Mesendoderm (in vitro differentiated cells): ENCODE measurements around the gene SEMA3F.

Source experiments
- DNase-seq: peaks from one replicate; pipeline ENCODE4 v3.0.0; 2013
- H2AK5ac ChIP-seq: 2 replicates; pipeline ENCODE4 v1.6.1; 2013; ENCODE audit warnings: low read length, inconsistent platforms
- H2BK120ac ChIP-seq: 2 replicates; pipeline ENCODE4 v1.6.1; 2013; ENCODE audit warnings: low read depth, mild to moderate bottlenecking, low read length, moderate library complexity, mixed read lengths
- H2BK15ac ChIP-seq: replicated peaks from 2 replicates; pipeline ENCODE4 v1.6.1; 2013; ENCODE audit warnings: low read depth, mild to moderate bottlenecking, moderate library complexity
- H2BK5ac ChIP-seq: 2 replicates; pipeline ENCODE4 v1.6.1; 2013; ENCODE audit warnings: low read length, inconsistent platforms
- H3K18ac ChIP-seq: 2 replicates; pipeline ENCODE4 v1.6.1; 2013; ENCODE audit warnings: mild to moderate bottlenecking, low read length, mixed read lengths
- H3K23ac ChIP-seq: one replicate; pipeline ENCODE4 v1.6.1; 2013; ENCODE audit warnings: low read length
- H3K27ac ChIP-seq: 2 replicates; pipeline ENCODE4 v1.5.1; 2013; ENCODE audit warnings: low read depth, mild to moderate bottlenecking, inconsistent platforms, low read length, moderate library complexity
- H3K27me3 ChIP-seq: 2 replicates; pipeline ENCODE4 v1.6.1; 2013; ENCODE audit warnings: low read length, control low read depth, mild to moderate bottlenecking, inconsistent platforms; ENCODE audit not compliant: insufficient read depth, poor library complexity
- H3K36me3 ChIP-seq: 2 replicates; pipeline ENCODE4 v1.6.1; 2013; ENCODE audit warnings: low read length, inconsistent platforms; ENCODE audit not compliant: control insufficient read depth, insufficient read depth
- H3K4ac ChIP-seq: one replicate; pipeline ENCODE4 v1.6.1; 2013; ENCODE audit warnings: low read depth, mild to moderate bottlenecking, low read length, moderate library complexity
- H3K4me1 ChIP-seq: 2 replicates; pipeline ENCODE4 v1.6.1; 2013; ENCODE audit warnings: low read depth, low read length, inconsistent platforms; ENCODE audit not compliant: control insufficient read depth
- H3K4me2 ChIP-seq: 2 replicates; pipeline ENCODE4 v1.6.1; 2013; ENCODE audit warnings: low read length
- H3K4me3 ChIP-seq: 2 replicates; pipeline ENCODE4 v1.5.1; 2013; ENCODE audit warnings: mild to moderate bottlenecking, low read length
- H3K56ac ChIP-seq: one replicate; pipeline ENCODE4 v1.6.1; 2013; ENCODE audit warnings: low read length
- H3K79me1 ChIP-seq: 2 replicates; pipeline ENCODE4 v1.6.1; 2013; ENCODE audit warnings: low read length, inconsistent platforms
- H3K79me2 ChIP-seq: 2 replicates; pipeline ENCODE4 v1.6.1; 2013; ENCODE audit warnings: mild to moderate bottlenecking, low read length; ENCODE audit not compliant: control insufficient read depth, insufficient read depth
- H3K9ac ChIP-seq: 2 replicates; pipeline ENCODE4 v1.6.1; 2013; ENCODE audit warnings: low read length, inconsistent platforms
- H4K5ac ChIP-seq: one replicate; pipeline ENCODE4 v1.6.1; 2013; ENCODE audit warnings: low read length
- H4K8ac ChIP-seq: one replicate; pipeline ENCODE4 v1.6.1; 2013; ENCODE audit warnings: low read depth, mild to moderate bottlenecking, control low read depth, low read length, moderate library complexity
- WGBS: extraction: QIAGEN DNeasy Blood & Tissue Kit; methylation state at CpG from one replicate; pipeline ENCODE4 v1.1.7; 2013; ENCODE audit warnings: low lambda C conversion rate, missing lambda C conversion rate; ENCODE audit not compliant: insufficient coverage; ENCODE audit errors: extremely low coverage; 5-methylcytosine and 5-hydroxymethylcytosine counted together

Gene SEMA3F

DNA sequence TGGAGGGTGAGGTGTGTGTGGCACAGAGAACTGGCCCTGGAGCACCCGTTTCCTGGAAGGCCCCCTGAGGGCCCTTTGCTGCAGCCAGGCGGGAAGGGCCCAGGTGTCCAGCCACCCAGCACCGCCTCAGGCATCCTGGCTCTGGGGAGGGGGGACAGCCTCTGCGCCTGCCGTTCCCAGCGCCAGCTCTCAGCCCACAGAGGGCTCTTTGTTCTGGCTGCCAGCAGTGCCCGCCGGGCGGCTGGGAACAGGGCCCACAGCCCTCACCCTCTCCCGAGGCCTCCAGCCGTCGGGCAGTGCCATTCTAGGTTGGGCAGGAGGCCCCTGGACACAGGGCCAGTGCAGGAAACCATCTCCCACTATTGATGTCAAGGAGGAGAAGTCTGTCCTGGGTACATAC, 58.2 kb downstream of the SEMA3F start:
- no peaks in the 10 kb centered on the region for H3K4me1 ChIP-seq
- no peaks in the 10 kb centered on the region for H3K79me1 ChIP-seq
- no peak overlapping the region for H3K56ac ChIP-seq
- no CpG with 5 or more reads among the region's 12 CpGs for WGBS
- no peak overlapping the region for H3K18ac ChIP-seq
- H3K27me3 ChIP-seq: no peaks in the 10 kb centered on the region
- no peak overlapping the region for H2AK5ac ChIP-seq
- DNase-seq: no peak
- H3K4me3 ChIP-seq: no peak overlapping the region
- no peaks in the 10 kb centered on the region for H3K36me3 ChIP-seq
- H2BK15ac ChIP-seq: no peak overlapping the region
- no peak overlapping the region for H3K23ac ChIP-seq
- H2BK120ac ChIP-seq: no peak overlapping the region
- H3K4me2 ChIP-seq: no peak overlapping the region
- H3K27ac ChIP-seq: no peak overlapping the region
- H4K8ac ChIP-seq: no peak overlapping the region
- no peak overlapping the region for H3K9ac ChIP-seq
- H3K79me2 ChIP-seq: no peaks in the 10 kb centered on the region
- H2BK5ac ChIP-seq: no peak overlapping the region
- H3K4ac ChIP-seq: no peak overlapping the region
- H4K5ac ChIP-seq: no peak overlapping the region

DNA sequence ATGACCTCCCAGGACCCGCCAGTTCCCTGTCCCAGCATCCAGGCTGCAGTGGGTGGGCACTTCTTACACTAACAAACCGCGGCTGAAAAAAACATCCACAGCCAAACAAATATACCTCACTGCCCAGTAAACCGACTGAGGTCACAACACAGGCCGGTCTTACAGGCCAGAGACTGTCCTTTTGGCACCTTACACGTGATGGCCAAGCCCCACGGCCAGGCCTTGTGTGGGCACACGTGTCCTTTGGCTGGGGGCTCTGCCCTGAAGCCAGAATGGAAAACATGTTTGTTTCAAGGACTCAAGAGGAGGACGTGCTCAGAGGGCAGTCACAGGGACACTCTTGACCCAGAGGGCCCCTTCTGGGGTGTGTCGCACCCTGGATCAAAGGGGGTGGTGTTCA, 59.7 kb downstream of the SEMA3F start:
- no peak overlapping the region for H3K4me2 ChIP-seq
- H4K8ac ChIP-seq: no peak overlapping the region
- H3K27me3 ChIP-seq: no peaks in the 10 kb centered on the region
- H3K36me3 ChIP-seq: no peaks in the 10 kb centered on the region
- no peak overlapping the region for H3K9ac ChIP-seq
- no CpG with 5 or more reads among the region's 10 CpGs for WGBS
- H2AK5ac ChIP-seq: no peak overlapping the region
- no peak overlapping the region for H2BK15ac ChIP-seq
- no peaks in the 10 kb centered on the region for H3K4me1 ChIP-seq
- no peak overlapping the region for H3K56ac ChIP-seq
- no peak overlapping the region for H2BK5ac ChIP-seq
- H3K4me3 ChIP-seq: no peak overlapping the region
- H3K79me2 ChIP-seq: no peaks in the 10 kb centered on the region
- no peak overlapping the region for H3K23ac ChIP-seq
- H3K27ac ChIP-seq: no peak overlapping the region
- no peaks in the 10 kb centered on the region for H3K79me1 ChIP-seq
- H3K4ac ChIP-seq: no peak overlapping the region
- no peak for DNase-seq
- H4K5ac ChIP-seq: no peak overlapping the region
- H3K18ac ChIP-seq: no peak overlapping the region
- no peak overlapping the region for H2BK120ac ChIP-seq

DNA sequence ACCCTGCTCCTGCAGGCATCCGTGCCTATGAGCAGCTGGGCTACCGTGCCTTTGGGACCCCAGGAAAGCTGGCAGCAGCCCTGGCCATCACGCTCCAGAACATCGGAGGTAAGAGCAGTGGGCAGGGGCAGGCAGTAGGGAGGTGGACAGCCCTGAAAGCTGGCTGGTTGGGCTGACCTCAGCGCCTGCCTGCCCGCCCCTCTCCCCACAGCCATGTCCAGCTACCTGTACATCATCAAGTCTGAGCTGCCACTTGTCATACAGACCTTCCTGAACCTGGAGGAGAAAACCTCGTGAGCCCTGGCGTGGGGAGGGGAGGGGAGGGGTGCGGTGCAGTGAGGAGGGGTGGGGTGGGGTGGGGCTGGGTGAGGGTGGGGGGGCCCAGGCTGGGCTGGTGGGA, 60.4 kb downstream of the SEMA3F start:
- Histone ChIP-seq H2AK5ac (no peak overlapping the region), H3K56ac (no peak overlapping the region), H2BK120ac (no peak overlapping the region), H2BK15ac (no peak overlapping the region), H3K23ac (no peak overlapping the region), H4K5ac (no peak overlapping the region), H3K27ac (no peak overlapping the region), H3K79me1 (no peaks in the 10 kb centered on the region), H3K36me3 (no peaks in the 10 kb centered on the region), H4K8ac (no peak overlapping the region), H3K4me2 (no peak overlapping the region), H3K9ac (no peak overlapping the region), H3K4me3 (no peak overlapping the region), H3K4ac (no peak overlapping the region), H3K27me3 (no peaks in the 10 kb centered on the region), H3K4me1 (no peaks in the 10 kb centered on the region), H3K18ac (no peak overlapping the region), H3K79me2 (no peaks in the 10 kb centered on the region), H2BK5ac (no peak overlapping the region)
- no CpG with 5 or more reads among the region's 9 CpGs for WGBS
- no peak for DNase-seq

DNA sequence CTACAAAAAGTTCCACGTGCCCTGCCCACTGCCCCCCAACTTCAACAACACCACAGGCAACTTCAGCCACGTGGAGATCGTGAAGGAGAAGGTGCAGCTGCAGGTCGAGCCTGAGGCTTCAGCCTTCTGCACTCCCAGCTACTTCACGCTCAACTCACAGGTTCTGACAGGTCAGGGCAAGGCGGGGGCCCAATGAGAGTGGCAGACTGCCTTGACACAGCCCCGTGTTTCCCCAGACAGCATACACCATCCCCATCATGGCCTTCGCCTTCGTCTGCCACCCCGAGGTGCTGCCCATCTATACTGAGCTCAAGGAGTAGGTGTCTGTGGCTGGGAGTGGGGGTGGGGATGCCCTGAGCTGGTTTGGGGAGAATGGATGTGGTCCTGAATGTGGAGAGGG, 62.6 kb downstream of the SEMA3F start:
- Histone ChIP-seq H3K4me2 (no peak overlapping the region), H3K79me1 (no peaks in the 10 kb centered on the region), H3K36me3 (no peaks in the 10 kb centered on the region), H2BK15ac (no peak overlapping the region), H4K5ac (no peak overlapping the region), H3K23ac (no peak overlapping the region), H3K4me3 (no peak overlapping the region), H2BK5ac (no peak overlapping the region), H3K27ac (no peak overlapping the region), H3K79me2 (no peaks in the 10 kb centered on the region), H2BK120ac (no peak overlapping the region), H3K18ac (no peak overlapping the region), H2AK5ac (no peak overlapping the region), H3K4ac (no peak overlapping the region), H3K9ac (no peak overlapping the region), H3K56ac (no peak overlapping the region), H3K4me1 (no peaks in the 10 kb centered on the region), H4K8ac (no peak overlapping the region), H3K27me3 (no peaks in the 10 kb centered on the region)
- DNase-seq: no peak
- no CpG with 5 or more reads among the region's 10 CpGs for WGBS

DNA sequence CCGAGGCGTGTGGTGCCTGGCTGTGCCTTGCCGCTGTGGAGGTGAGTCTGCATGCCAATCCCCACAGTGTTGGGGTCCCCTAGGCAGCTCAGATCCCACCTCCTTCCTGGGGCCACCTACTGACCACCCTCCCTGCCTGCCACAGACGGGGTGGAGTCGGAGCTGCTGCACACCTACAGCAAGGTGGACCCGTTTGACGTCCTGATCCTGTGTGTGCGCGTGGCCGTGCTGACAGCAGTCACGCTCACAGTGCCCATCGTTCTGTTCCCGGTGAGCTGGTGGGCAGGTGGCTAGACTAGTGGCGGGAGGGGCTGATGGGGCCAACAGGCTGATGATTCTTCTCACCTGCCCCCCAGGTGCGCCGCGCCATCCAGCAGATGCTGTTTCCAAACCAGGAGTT, 63.3 kb downstream of the SEMA3F start:
- WGBS: no CpG with 5 or more reads among the region's 17 CpGs
- H3K18ac ChIP-seq: no peak overlapping the region
- DNase-seq: no peak

DNA sequence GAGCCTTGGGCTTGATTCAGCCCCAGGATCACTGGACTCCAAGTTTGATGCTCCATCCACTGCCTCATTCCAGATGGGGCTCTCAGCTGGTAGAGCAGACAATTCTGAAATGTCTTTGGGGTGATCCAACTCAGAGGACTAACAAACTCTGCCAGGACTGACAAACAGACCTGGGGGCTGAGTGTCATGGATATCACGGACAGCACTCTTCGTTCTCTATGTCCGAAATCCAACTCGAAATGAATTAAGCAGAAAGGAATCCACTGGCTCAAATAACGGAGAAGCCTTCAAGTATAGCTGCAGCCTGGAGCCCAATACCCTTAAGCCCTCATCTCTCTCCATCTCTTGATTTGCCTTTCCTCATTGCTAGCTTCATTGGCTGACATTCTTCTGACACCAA, 64.2 kb downstream of the SEMA3F start:
- H3K27ac ChIP-seq: no peak overlapping the region
- no peak overlapping the region for H3K18ac ChIP-seq
- H2BK15ac ChIP-seq: no peak overlapping the region
- H3K4me2 ChIP-seq: no peak overlapping the region
- no CpG with 5 or more reads among the region's 5 CpGs for WGBS
- H3K79me2 ChIP-seq: no peaks in the 10 kb centered on the region
- no peak overlapping the region for H4K5ac ChIP-seq
- no peak overlapping the region for H2AK5ac ChIP-seq
- H3K4me1 ChIP-seq: no peaks in the 10 kb centered on the region
- H3K23ac ChIP-seq: no peak overlapping the region
- no peak overlapping the region for H2BK120ac ChIP-seq
- H3K79me1 ChIP-seq: no peaks in the 10 kb centered on the region
- no peak overlapping the region for H3K4me3 ChIP-seq
- no peak overlapping the region for H3K56ac ChIP-seq
- no peak overlapping the region for H4K8ac ChIP-seq
- no peaks in the 10 kb centered on the region for H3K36me3 ChIP-seq
- no peak overlapping the region for H3K4ac ChIP-seq
- H3K27me3 ChIP-seq: no peaks in the 10 kb centered on the region
- no peak for DNase-seq
- H2BK5ac ChIP-seq: no peak overlapping the region
- no peak overlapping the region for H3K9ac ChIP-seq

More for the DNA sequence above, 63.3 kb downstream of the SEMA3F start:
- no peak overlapping the region for H2BK15ac ChIP-seq
- no peak overlapping the region for H4K8ac ChIP-seq
- H4K5ac ChIP-seq: no peak overlapping the region
- H3K23ac ChIP-seq: no peak overlapping the region
- no peaks in the 10 kb centered on the region for H3K36me3 ChIP-seq
- no peak overlapping the region for H3K27ac ChIP-seq
- no peak overlapping the region for H3K9ac ChIP-seq
- no peak overlapping the region for H3K4ac ChIP-seq
- no peak overlapping the region for H3K56ac ChIP-seq
- H3K4me2 ChIP-seq: no peak overlapping the region
- no peak overlapping the region for H2BK5ac ChIP-seq
- H3K4me1 ChIP-seq: no peaks in the 10 kb centered on the region
- H2AK5ac ChIP-seq: no peak overlapping the region
- H2BK120ac ChIP-seq: no peak overlapping the region
- no peaks in the 10 kb centered on the region for H3K27me3 ChIP-seq
- H3K4me3 ChIP-seq: no peak overlapping the region
- no peaks in the 10 kb centered on the region for H3K79me2 ChIP-seq
- H3K79me1 ChIP-seq: no peaks in the 10 kb centered on the region
